ENCODE results near the gene PEMT.

PEMT gene

GRCh38 chr17:17536702-17537101 lies 54.8 kb downstream of the PEMT start:
- DNase-seq (ENCODE audit: low read depth in 3 of 3) = no peak

- no peak for DNase-seq (ENCODE audit: low read depth in 3 of 3)
Measured at GRCh38 chr17:17535957-17536356, 55.6 kb downstream of the PEMT start.

- DNase-seq (ENCODE audit: low read depth in 3 of 3) = no peak
Measured at GRCh38 chr17:17533901-17534441, 57.5 kb downstream of the PEMT start.

GRCh38 chr17:17532991-17533390 lies 58.5 kb downstream of the PEMT start:
- DNase-seq (ENCODE audit: low read depth in 3 of 3) = no peak

- DNase-seq (ENCODE audit: low read depth in 3 of 3) = no peak
Measured at GRCh38 chr17:17531156-17531555, 60.4 kb downstream of the PEMT start.

DNA sequence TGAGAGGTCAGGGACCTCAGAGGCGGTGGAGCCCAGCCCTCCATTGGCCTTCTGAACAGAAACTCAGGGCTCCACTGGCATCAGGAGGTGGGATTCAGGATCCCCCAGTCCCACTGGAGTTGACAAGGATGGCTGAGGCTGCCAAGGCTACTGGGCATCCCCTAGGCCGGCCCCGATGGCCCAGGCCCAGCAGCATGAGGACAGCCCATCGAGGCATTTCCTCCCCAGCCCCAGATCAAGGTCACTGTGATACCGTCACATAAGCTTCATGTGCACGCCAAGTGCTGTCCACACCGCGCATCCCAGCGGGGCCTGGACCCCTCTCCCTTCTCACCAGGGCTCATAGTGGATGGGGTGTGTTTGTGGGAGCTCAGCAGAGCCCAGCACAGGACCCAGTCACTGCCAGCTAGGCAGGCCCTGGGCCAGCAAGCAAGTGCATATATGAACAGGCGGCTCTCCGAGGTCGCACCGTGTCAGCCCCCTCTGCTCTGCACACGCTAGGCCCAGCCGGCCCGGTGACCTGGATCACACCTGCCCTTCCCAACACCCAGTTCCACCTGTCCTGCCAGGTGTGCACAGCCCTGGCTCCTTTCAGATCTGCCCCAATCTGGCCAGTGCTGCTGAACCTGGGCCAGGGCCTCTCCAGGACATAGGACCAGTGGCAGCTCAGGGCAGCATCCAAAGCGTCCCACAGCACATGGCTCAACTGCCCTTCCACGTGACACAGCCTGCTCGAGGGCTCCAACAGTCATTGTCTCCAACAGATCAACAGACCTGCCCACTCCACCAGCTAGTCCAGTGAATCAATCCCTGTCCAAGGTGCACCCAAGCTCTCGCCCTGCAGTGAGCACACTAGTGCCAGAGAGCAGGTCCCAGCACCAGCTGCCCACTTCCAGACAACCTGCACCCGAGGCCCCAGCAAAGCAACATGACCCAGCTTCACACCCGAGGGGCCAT lies 62.5 kb downstream of the PEMT start:
- DNase-seq (ENCODE audit: low read depth in 3 of 3) = no peak

DNA sequence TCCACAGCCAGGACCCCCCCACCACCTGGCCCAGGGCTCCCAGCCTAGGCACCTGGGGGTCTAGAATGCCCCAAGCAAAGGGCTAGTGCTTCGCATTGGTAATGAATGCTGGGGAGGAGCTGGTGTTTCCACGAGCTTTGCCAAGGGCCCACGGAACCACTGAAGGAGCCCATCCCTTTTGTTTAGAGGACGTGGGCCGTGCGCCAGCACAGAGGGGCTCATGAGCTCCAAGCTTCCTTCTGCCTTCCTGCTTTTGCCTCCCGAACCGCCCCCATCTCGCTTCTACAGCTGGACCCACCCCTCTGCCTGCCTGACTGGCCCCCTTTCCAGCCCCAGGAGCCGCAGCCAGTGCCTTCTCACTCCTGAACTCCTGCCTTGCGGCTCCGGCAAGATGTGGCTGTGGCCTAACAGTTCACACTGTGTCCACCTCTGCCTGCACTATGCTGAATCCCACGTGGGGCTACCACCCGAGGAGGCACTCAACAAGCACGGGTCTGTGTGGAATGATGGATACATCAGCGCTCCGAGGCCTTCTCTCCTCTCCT lies 63.5 kb downstream of the PEMT start:
- no peak for DNase-seq (ENCODE audit: low read depth in 3 of 3)

DNA sequence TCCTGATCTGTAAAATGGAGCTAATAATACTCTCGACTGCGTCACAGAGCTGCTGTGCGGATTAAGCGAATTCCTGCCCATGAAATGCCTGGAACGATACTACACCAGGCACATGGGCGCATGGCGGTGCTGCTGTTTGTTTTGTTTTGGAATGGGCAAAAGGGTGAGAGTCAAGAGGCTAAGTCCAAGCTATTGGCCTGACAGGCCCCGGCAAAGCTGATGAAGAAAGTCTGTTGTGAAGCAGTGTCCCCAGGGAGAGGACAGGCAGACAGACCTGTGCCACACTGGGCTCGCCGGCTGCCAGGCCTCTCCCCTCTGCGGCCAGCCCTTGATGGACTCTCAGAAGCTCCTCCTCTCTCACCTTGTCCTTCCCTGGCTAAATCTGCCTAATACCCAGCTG lies 64.0 kb downstream of the PEMT start:
- no peak for DNase-seq (ENCODE audit: low read depth in 3 of 3)

DNA sequence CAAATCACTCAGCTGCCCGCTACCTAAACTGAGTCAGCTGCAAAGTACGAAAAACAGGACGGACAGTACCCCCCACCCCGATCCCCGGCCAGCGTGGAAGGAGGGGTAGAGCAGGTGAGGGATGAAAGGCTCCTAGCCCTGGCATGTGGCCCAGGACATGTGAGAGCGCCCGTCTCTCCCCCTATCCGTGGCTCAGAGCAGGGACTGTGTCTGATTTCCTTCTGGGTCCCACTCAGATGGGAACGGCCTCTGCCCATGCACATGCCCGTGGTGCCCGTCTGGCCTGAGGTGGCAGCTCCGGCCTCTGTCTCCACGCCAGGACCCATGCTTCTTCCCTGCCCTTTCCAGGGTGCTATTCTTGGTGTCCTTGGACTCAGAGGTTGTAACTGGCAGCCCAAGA lies 65.1 kb downstream of the PEMT start:
- no peak for DNase-seq (ENCODE audit: low read depth in 3 of 3)

DNA sequence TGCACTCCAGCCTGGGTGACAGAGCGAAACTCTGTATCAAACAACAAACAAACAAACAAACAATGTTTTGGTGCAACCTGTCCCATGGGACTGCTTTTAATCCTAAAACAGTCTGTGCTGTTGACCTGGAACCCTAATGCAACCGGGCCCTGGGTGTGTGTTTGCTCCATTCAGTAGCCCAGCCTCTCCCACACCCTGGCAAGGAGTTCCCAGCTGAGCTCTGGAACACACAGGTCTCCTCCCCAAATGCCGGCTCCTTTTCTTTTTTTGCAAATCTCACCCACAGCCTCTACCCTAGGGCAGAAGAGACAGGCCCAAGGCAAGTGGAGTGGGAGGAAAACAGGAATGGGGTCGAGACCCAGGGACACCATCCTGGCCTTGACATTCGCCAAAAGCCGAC lies 65.6 kb downstream of the PEMT start:
- no peak for DNase-seq (ENCODE audit: low read depth in 3 of 3)

GRCh38 chr17:17525311-17525710 lies 66.2 kb downstream of the PEMT start:
- no peak for DNase-seq (ENCODE audit: low read depth in 3 of 3)

DNA sequence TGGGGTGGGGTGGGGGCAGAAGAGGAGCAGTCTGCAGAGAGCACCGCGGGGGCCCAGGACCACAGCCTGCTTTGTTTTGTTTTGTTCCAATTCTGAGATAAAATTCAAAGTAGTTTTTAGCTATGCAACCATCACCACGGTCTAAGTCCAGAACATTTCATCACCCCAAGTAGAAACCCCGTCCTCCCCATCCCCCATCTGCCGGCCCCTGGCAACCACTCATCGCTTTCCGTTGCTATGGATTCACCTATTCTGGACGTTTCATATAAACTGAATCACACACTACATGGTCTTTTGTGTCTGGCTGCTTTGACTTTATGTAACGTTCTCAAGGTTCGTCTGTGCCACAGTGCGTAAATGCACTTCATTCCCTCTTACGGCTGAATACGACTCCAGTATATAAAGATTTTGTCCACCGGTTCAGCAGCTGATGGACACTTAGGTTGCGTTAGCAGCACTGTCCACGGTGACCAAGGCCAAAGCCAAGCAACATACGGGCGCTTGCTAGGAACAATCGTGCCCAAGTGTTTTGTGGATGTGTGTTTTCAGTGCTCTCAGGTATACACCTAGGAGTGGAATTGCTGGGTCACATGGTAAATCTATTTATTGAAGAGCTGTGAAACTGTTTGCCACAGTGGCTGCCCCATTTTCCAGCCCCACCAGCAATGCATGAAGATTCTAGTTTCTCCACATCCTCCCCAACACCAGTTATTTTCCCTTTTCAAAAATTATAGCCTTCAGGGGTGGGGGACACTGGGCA lies 67.6 kb downstream of the PEMT start:
- DNase-seq (ENCODE audit: low read depth in 3 of 3) = no peak

DNA sequence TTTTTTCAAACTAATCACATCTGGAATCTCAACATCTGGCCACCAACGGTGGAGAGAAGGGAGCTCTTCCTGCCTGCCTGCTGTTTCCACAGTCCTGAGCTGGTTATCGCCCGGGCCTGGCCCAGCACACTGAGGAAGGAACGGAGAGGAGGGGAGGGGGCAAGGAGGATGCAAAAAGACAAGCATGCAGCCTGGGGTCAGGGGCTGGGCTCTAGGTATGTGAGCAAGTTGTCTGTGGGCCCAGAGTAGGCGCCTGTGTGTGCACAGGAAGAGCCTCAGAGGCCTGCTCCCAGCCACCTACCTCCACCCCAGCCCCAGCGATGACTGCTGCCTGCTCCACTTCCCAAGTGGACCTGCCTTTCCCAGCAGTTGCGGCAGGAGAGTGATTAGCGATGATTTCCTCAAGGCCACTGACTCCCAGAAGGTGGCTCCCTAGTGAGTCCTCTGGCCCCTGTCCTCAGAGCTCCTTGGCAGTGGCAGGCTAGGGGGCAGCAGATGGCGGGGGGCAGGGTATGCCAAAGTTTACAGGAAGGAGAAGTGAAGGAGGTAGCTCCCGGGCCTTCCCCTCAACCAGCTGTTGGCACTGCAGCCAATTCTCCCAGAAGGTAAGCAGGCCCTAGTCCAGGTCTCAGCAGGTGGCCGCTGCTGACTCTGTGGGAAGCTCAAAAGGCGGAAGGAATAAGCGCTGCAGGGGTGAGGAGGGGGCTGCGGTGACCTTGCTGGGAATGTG lies 68.3 kb downstream of the PEMT start:
- DNase-seq (ENCODE audit: low read depth in 3 of 3) = no peak

- no peak for DNase-seq (ENCODE audit: low read depth in 3 of 3)
Measured at GRCh38 chr17:17520599-17521232, 70.8 kb downstream of the PEMT start.

GRCh38 chr17:17519886-17520285 lies 71.6 kb downstream of the PEMT start:
- no peak for DNase-seq (ENCODE audit: low read depth in 3 of 3)

- no peak for DNase-seq (ENCODE audit: low read depth in 3 of 3)
Measured at GRCh38 chr17:17518951-17519350, 72.6 kb downstream of the PEMT start.

- DNase-seq (ENCODE audit: low read depth in 3 of 3) = no peak
Measured at GRCh38 chr17:17518014-17518413, 73.5 kb downstream of the PEMT start.

DNA sequence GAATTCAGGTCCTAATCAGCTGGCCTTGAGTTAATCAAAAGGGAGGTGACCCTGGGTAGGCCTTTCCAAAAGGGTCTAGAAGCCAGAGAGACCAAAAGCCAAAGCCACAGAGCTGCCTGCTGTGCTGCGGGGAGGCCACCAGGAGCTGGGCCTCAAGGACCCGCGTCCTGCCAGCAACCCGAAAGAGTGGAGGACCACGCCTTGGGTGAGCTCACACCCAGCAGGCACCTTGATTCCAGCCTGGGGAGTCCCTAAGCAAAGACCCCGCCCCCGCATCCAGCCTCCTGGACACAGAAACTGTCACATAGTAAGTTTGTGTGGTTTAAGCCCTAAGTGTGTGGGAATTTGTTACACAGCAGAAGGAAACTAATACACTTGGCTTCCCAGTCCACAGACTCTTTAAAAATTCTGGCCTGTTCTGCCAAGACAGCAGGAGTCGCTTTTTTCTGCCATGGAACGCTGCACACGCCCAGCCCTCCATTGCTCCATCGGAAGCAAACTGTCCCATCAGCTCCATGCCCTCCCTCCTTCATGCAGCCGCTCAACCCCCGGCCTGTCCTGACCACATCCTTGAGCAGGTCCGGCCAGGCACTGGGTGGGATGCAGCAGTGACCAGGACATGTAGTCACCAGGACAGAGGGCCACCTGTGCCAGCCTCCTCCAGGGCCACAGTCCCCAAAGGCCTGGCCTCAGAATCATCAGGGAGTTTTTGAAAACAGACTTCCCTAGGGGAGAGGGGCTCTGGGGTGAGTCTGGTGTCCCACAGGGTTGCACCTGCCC lies 74.4 kb downstream of the PEMT start:
- DNase-seq (ENCODE audit: low read depth in 3 of 3) = no peak

- DNase-seq (ENCODE audit: low read depth in 3 of 3) = no peak
Measured at GRCh38 chr17:17515934-17516930, 75.3 kb downstream of the PEMT start.
